GM19372 (cell line): ENCODE data around the gene PGA5.
"Not testable (repeated sequence)": the region's sequence is repeated elsewhere in the genome, so short reads cannot be mapped to it uniquely, and the experiment has no call there.

Experiments used
- ATAC-seq: cut with Tn5 transposase; IDR thresholded peaks from one replicate; pipeline ENCODE4 v1.9.1; 2021; ENCODE audit warnings: mild to moderate bottlenecking, low read depth, moderate library complexity; ENCODE audit not compliant: unreplicated experiment

The PGA5 gene

DNA sequence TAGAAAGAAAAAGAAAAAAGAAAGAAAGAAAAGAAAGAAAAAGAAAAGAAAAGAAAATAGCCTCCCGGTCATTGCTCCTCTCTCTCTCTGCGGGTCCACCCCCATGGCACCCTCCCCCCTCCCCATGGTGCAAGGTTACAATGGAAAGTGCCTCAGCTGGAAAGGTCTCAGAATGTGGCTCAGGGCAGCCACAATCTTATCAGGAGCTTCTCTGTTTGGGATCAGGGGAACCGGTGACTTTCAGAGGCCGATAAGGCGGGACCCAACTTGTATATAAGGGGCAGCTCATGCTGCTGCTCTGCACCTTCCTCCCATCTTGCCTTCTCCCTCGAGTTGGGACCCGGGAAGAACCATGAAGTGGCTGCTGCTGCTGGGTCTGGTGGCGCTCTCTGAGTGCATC, at the start of gene PGA5:
TSS of gene PGA5 (plus strand) at position 301 of the 400 bp plus-strand sequence. CDS start at position 353, 52 bp downstream.
- ATAC-seq = not testable (repeated sequence)

DNA sequence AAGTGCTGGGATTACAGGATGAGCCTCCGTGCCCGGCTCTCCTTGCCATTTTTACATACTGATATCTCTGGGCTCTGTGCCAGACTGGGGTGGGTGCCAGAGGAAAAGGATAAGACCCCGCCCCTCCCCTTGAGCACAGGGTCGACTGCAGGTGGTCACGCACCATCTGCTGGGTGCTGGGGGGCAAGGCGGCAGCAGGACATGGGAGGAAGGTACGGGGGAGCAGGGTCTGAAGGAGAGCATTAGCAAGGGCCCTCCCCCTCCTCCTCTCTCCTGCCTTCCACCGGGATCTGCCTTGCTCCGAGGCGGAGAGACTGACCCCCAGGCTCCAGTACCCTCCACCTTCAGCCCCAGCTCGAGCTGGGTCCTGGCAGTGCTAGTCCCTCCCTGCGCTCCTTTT, 47.4 kb upstream of the PGA5 start:
- ATAC-seq = no peak

DNA sequence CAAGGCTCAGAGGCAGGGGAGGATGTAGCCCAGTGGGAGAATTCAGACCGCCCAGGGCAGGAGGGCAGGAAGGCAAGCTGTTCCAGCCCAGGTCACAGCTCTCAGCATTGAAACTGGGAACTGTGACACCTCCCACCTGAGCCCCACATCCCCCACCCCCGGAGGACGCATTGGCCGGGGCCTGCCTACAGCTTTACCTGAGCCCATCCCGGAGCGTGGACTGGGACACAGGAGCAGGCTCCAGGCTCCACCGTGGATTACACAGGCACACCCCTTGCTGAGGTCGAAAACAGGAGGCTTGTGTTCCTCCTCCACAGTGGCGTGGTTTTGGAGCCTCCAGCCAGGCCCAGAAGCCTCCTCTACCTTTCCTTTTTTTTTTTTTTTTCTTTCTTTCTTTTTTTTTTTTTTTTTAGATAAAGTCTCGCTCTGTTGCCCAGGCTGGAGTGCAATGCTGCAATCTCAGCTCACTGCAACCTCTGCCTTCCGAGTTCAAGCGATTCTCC, 46.8 kb upstream of the PGA5 start:
- ATAC-seq = no peak

DNA sequence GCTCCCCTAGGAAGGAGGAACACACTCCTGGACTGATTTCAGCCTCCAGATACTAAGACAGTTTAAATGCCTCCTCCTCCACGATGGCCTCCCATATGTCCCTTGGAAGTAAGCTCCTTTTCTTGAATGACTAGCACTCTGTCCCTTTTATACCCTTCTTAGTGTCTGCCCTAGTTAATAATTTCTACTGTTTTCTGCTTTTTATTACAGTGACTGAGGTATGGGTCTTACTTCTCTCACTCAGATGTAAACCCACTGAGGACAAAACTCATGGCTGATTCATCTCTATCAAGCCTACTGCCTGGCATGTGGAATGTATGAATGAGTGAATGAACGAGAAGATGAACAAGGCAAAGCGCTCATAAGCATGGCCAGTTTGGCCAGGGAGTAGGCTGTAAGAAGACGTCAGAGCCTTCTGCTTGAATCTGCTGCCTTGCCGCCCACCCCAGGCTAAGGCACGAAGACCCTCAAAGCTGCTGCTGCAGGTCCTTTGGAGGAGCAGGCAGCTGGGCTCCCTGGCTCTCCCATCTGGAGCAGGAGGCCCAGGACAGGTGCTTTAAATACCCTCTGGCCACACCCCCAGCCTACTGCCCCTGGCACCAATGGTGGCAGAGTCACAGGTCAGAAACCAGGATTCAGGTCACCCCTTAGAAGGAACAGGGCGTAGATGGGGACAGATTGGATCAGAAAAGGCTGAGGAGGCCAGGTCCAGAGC, 45.8 kb upstream of the PGA5 start:
- ATAC-seq = no peak

DNA sequence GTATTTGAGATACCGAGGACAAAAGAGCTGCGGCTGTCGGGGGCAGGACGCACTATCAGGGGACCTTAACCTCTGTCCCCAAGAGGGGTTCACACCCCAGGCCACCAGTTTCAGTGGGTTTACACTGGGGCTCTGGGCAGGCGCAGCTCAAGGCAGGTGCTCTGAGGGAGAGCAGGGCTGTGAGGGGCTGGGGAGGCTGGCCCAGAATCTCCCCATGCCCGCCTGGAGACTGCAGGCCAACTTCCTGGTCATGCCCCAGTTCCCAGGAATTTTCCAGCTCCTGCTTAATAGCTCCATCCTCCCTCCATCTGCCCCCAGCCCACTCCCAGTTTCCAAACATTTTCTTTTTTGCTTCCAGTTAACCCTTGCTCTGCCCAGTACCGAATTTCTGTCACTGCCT, 45.3 kb upstream of the PGA5 start:
- ATAC-seq = no peak

DNA sequence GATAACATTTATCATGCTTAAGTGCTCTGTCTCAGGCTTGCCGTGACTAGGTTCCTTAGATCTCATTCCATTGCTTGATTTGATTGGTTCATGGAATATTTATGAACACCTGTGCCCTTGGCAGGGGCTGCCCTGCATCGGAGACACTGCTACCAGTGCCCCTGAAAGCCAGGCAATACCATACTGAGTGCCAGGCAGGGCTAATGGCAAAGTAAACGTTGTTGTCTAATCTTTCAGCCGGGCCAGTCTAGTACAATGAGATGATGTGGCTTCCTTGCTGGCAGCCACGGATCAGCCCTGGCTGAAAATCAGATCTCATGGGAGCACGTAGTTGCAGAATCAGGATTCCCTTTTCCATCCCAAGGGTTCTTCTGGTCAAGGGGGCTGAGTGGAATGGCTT, 42.6 kb upstream of the PGA5 start:
- no peak for ATAC-seq

DNA sequence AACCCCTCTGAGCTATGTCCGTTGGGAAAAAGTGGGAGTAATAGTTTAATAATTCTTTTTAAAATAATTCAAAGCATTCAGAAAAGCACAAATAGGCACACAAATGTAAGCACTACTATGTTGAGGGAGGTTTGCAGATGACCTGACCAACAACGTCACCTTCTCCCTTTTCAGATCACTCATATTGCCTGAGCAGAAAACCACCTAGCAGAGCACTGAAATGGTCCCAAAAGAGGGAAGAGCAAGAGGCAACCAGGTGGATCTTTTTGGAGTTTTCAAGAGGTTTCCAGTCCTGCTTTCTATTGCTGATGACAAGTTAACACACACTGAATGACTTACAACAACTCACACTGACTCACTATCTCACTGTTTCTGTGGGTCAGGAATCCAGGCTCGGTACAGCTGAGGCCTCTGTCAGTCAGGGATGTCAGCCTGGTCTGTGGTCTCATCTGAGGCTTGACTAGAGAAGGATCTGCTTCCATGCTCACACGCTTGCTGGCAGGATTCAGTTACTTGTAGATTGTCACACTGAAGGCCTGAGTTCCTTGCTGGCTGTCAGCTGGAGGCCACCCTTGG, 41.9 kb upstream of the PGA5 start:
- ATAC-seq = no peak

DNA sequence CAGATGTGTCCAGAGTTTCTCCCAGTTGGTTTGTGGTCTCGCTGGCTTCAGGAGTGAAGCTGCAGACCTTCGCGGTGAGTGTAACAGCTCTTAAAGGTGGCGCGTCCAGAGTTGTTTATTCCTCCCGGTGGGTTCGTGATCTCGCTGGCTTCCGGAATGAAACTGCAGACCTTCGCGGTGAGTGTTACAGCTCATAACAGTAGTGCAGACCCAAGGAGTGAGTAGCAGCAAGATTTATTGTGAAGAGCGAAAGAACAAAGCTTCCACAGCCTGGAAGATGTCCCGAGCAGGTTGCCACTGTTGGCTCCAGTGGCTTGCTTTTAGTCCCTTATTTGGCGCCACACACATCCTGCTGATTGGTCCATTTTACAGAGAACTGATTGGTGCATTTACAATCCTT, 39.5 kb upstream of the PGA5 start:
- no peak for ATAC-seq

DNA sequence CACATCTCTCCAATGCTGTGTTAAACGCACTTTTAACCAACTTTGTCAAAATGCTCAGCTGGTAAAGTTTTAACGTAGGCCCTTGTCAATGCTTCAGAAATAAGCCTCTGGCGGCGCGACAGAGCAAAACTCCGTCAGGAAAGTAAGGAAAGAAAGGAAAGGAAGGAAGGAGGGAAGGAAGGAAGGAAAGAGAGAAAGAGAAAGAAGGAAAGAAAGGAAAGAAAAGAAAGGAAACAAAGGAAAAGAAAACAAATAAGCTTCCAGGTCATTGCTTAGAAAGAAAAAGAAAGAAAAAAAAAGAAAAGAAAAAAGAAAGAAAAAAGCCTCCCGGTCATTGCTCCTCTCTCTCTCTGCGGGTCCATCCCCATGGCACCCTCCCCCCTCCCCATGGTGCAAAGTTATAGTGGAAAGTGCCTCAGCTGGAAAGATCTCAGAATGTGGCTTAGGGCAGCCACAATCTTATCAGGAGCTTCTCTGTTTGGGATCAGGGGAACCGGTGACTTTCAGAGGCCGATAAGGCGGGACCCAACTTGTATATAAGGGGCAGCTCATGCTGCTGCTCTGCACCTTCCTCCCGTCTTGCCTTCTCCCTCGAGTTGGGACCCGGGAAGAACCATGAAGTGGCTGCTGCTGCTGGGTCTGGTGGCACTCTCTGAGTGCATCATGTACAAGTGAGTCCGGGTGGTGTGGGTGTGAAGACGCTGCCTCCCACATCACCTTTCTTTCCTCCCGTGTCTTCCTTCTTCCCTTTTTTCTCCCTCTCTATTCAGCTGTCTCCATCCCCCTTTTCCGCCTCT, 37.8 kb upstream of the PGA5 start, which contains the start of gene PGA3:
TSS of gene PGA3 (plus strand) at position 566 of the 797 bp plus-strand sequence. CDS start at position 616, 50 bp downstream.
- ATAC-seq = not testable (repeated sequence)

DNA sequence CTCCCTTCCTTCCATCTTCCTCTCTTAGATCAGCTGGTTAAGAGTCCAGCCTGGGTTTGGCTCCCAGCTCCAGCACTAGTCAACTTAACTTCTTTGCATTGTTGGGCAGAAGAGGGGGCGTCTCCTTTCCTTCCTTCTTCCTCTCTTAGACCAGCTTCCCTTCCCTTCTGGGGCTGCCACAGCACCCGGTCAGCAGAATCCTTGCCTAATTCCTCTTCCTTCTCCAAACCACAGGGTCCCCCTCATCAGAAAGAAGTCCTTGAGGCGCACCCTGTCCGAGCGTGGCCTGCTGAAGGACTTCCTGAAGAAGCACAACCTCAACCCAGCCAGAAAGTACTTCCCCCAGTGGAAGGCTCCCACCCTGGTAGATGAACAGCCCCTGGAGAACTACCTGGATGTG, 37.1 kb upstream of the PGA5 start:
- not testable (repeated sequence) for ATAC-seq

DNA sequence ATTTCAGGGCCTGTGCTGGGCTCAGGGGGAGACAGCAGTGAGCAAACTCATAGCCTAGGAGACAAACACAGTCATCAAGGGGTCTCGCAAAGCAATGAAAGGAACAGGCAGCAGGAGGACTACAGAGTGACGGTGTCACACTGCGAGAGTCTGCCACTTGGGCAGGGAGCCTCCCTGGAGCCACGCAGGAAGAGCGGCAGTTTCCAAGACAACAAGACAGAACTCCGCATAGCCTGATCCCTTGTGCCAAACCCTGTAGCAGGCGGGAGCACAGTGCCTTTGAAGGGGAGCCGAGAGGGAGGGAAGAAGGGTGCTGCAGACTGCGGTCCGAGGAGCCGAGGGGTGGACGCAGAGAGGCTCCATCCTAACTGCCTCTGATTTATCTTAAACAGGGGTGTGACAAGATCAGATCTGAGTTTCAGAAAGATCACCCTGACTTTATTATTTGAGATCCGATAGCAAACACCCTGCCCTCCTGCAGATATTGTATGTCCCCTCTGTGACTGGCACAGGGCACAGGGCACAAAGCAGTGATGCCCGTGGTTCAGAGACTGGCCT, 36.4 kb upstream of the PGA5 start:
- ATAC-seq = not testable (repeated sequence)

DNA sequence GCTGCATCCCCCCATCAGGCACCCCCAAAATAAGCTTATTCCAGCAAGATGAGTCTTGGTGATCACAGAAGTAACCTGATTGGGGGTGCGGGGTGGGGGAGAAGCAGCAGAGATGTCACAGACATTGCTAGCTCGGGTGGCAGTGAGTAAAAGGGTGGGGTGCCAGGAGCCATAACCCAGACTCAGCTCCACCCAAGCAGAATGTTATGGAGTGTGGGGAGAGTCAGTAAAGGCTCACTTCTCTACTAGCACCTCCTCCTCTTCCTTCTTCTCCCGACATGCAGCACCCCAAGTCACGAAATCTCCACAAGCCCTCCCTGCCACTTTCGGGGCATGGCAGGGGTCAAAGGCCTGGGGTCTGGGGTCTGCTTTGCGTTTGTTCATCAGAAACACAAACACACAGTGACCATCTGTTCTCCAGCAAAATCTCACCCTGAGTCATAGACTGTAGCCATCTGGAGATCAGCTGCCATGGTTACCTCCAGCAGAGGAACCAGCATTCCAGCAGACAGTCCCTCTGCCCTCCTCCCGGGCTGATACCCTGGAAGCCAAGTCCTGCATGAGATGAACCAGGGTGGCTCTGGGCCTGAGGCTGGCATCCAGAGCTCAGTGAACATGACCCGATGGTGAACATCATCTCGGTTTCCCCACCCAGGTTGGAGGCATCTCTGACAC, 33.2 kb upstream of the PGA5 start:
- ATAC-seq = not testable (repeated sequence)

DNA sequence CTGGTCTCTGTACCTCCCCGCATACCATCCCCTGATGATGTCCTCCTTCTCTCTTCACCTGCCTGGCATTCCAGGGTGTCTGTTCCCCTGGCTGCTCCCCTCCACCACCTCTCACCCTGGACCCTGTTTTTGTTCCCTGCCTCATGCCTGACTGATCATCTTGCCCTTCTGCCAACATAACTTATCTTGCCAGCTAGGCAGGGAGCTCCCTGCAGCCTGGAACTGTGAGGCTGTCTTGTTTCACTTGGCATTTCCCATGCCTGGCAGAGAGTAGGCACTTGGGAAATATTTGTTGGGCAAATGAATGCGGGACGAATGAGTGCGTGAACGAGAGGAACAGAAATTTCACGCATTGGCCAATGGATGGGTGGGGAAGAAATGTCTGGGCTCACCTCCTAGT, 30.3 kb upstream of the PGA5 start:
- ATAC-seq = not testable (repeated sequence)

DNA sequence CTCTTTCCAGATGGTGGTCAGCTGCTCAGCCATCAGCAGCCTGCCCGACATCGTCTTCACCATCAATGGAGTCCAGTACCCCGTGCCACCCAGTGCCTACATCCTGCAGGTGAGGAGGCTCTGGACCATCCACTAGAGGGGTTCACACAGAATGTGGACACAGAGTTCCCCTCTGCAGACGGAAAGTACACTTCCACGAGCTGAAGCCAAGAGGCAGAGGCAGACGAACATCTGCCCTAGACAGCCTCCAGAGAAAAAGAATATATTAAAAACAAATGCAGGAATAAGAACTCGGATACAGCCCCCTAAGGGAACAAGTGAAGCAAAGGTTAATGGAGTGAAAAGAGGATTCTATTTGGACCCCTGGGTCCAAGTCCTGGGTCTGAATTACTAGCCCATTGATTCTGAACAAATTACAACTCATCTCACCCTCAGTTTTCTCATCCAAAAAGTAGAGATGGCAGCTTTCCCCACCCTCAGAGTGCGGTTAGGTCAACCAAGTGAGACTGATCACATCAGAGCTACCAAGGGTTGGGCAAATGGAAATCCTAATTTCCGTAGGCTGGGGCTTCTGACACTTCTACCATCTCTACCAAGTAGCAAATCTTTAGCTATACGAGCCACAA, 29.5 kb upstream of the PGA5 start:
- ATAC-seq = not testable (repeated sequence)

DNA sequence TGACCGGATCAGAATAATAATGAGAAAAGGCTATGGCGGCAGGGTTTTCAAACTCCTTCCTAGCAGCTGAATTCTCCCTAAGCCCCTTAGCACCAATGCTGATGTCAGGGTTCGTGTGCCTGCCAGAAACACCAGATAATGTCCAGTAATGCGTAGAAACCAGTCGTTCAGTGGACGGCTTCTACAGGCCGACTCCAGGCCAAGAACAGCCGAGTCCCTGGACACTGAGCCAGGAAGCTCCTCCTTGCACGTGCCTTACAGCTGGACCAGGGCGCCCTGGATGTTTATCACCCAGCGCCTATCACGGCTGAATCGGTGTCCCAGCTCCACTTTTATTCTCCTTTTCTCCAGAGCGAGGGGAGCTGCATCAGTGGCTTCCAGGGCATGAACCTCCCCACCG, 28.8 kb upstream of the PGA5 start:
- not testable (repeated sequence) for ATAC-seq

DNA sequence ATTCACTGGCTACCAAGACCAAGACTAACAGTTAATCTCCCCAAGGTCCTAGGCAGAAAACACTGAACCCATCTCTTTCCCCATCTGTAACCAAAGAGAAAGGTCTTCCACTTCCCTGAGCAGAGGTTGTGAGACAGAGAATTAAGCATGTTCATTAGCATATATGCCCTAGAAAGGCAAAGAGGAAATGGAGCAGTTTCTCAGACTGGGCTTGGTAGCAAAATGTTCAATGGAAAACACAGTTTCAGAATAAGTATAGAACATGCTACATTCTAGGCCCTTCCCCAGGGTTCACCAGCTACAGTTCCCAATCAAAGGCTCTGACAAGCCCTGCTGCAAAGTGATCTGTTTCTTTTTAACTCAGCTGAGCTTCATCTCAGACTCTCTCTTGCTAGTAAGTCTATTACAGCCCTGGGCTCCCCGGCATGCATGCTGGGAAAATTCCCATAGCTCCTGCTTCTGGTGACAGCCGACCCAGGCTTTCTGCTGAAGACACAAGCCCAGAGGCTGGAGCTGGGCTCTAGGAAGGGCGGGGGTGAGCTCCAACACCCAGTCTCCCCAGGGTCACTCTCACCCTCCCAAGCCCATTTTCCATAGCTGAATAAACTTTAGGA, 27.2 kb upstream of the PGA5 start:
- ATAC-seq = not testable (repeated sequence)

DNA sequence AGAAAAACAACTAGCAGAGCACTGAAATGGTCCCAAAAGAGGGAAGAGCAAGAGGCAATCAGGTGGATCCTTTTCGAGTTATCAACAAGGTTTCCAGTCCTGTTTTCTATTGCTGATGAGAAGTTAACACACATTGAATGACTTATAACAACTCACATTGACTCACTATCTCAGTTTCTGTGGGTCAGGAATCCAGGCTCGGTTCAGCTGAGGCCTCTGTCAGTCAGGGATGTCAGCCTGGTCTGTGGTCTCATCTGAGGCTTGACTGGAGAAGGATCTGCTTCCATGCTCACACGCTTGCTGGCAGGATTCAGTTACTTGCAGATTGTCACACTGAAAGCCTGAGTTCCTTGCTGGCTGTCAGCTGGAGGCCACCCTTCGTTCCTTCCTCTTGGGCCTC, 22.7 kb upstream of the PGA5 start:
- ATAC-seq = not testable (repeated sequence)

DNA sequence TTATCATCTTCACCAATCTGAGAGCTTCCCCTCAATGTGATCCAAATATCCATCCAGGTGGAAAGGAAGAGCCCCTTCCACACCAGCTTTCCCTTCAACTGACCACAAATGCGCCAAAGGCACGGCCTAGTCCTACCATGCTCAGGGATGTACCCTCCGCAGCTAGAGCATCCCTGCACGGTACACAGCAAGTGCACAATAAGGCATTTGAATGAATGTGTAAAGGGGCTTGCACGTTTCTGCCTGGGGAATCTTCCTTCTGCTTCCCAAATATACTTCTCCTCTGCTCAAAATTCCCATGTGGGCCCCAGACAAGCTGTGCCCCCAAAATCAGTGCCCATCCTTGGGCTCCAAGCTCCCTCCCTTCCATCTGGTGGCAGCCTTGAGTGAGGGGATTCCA, 22.0 kb upstream of the PGA5 start:
- not testable (repeated sequence) for ATAC-seq

DNA sequence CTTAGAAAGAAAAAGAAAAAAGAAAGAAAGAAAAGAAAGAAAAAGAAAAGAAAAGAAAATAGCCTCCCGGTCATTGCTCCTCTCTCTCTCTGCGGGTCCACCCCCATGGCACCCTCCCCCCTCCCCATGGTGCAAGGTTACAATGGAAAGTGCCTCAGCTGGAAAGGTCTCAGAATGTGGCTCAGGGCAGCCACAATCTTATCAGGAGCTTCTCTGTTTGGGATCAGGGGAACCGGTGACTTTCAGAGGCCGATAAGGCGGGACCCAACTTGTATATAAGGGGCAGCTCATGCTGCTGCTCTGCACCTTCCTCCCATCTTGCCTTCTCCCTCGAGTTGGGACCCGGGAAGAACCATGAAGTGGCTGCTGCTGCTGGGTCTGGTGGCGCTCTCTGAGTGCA, 18.9 kb upstream of the PGA5 start, which contains the start of gene PGA4:
TSS of gene PGA4 (plus strand) at position 301 of the 400 bp plus-strand sequence. CDS start at position 355, 54 bp downstream.
- ATAC-seq = not testable (repeated sequence)
